T-helper 2 cell treated with Interferon-gamma antibody and Interleukin-4, amounts not matched to agents 5 μg/mL and 100 μg/mL, for 36 hours (primary cell): ENCODE data around the gene SAMD1.
A peak's percentile ranks its signal among the peaks of the same experiment; 100 is the strongest.

ENCODE experiments used
- DNase-seq: peaks from one replicate; pipeline ENCODE4 v3.0.0; 2021; ENCODE audit warnings: low spot score
- H3K27ac Mint-ChIP-seq: one replicate; pipeline ENCODE4 v1.8.0; 2021; ENCODE audit warnings: mild to moderate bottlenecking, mixed read lengths
- H3K27me3 Mint-ChIP-seq: one replicate; pipeline ENCODE4 v1.8.0; 2021; ENCODE audit warnings: low read depth, mixed read lengths
- H3K36me3 Mint-ChIP-seq: one replicate; pipeline ENCODE4 v1.8.0; 2021; ENCODE audit warnings: low read depth, mixed read lengths
- H3K4me1 Mint-ChIP-seq: one replicate; pipeline ENCODE4 v1.8.0; 2021; ENCODE audit warnings: low read depth, mixed read lengths
- H3K4me3 Mint-ChIP-seq: one replicate; pipeline ENCODE4 v1.8.0; 2022; ENCODE audit warnings: mild to moderate bottlenecking, moderate library complexity, mixed read lengths
- H3K9me3 Mint-ChIP-seq: one replicate; pipeline ENCODE4 v1.8.0; 2021; ENCODE audit warnings: mixed read lengths

Gene SAMD1

GRCh38 chr19:14107581-14108461 lies 17.3 kb upstream of the SAMD1 start:
- Mint-ChIP-seq H3K27me3 (no peaks in the 10 kb centered on the region), H3K4me3 (no peak overlapping the region), H3K9me3 (no peaks in the 10 kb centered on the region), H3K4me1 (peaks cover 7% of the 10 kb centered on the region), H3K27ac (no peak overlapping the region), H3K36me3 (peaks cover 2% of the 10 kb centered on the region)
- DNase-seq = no peak

- no peak for DNase-seq
- Mint-ChIP-seq H3K4me1 (peaks cover 5% of the 10 kb centered on the region), H3K27me3 (no peaks in the 10 kb centered on the region), H3K9me3 (no peaks in the 10 kb centered on the region), H3K36me3 (peaks cover 2% of the 10 kb centered on the region), H3K27ac (no peak overlapping the region), H3K4me3 (no peak overlapping the region)
Observed at GRCh38 chr19:14106840-14107239, 16.3 kb upstream of the SAMD1 start.

GRCh38 chr19:14105680-14106079 lies 15.1 kb upstream of the SAMD1 start:
- no peak for DNase-seq
- H3K4me1 Mint-ChIP-seq = no peaks in the 10 kb centered on the region
- no peaks in the 10 kb centered on the region for H3K27me3 Mint-ChIP-seq
- H3K9me3 Mint-ChIP-seq = no peaks in the 10 kb centered on the region
- no peak overlapping the region for H3K4me3 Mint-ChIP-seq
- H3K36me3 Mint-ChIP-seq = peaks cover 5% of the 10 kb centered on the region
- no peak overlapping the region for H3K27ac Mint-ChIP-seq

GRCh38 chr19:14103310-14103709 lies 12.8 kb upstream of the SAMD1 start:
- Mint-ChIP-seq H3K27ac (no peak overlapping the region), H3K4me3 (no peak overlapping the region), H3K27me3 (no peaks in the 10 kb centered on the region), H3K36me3 (peaks cover 5% of the 10 kb centered on the region), H3K4me1 (no peaks in the 10 kb centered on the region), H3K9me3 (no peaks in the 10 kb centered on the region)
- no peak for DNase-seq

GRCh38 chr19:14102756-14103155 lies 12.2 kb upstream of the SAMD1 start:
- no peak for DNase-seq
- Mint-ChIP-seq H3K4me3 (no peak overlapping the region), H3K4me1 (no peaks in the 10 kb centered on the region), H3K27me3 (no peaks in the 10 kb centered on the region), H3K36me3 (peaks cover 9% of the 10 kb centered on the region), H3K27ac (no peak overlapping the region), H3K9me3 (no peaks in the 10 kb centered on the region)

GRCh38 chr19:14102102-14102696 lies 11.6 kb upstream of the SAMD1 start:
- H3K27me3 Mint-ChIP-seq = no peaks in the 10 kb centered on the region
- H3K4me3 Mint-ChIP-seq = no peak overlapping the region
- no peak for DNase-seq
- H3K4me1 Mint-ChIP-seq = no peaks in the 10 kb centered on the region
- H3K27ac Mint-ChIP-seq = no peak overlapping the region
- H3K9me3 Mint-ChIP-seq = no peaks in the 10 kb centered on the region
- H3K36me3 Mint-ChIP-seq = peaks cover 9% of the 10 kb centered on the region

GRCh38 chr19:14101003-14101545 lies 10.5 kb upstream of the SAMD1 start:
- H3K27ac Mint-ChIP-seq = no peak overlapping the region
- no peak for DNase-seq

GRCh38 chr19:14097532-14098151 lies 7.1 kb upstream of the SAMD1 start:
- no peak overlapping the region for H3K27ac Mint-ChIP-seq
- H3K4me3 Mint-ChIP-seq = no peak overlapping the region
- H3K27me3 Mint-ChIP-seq = no peaks in the 10 kb centered on the region
- H3K9me3 Mint-ChIP-seq = peaks cover 12% of the 10 kb centered on the region
- H3K36me3 Mint-ChIP-seq = peaks cover 21% of the 10 kb centered on the region
- H3K4me1 Mint-ChIP-seq = no peaks in the 10 kb centered on the region
- DNase-seq = no peak

More at GRCh38 chr19:14101003-14101545, 10.5 kb upstream of the SAMD1 start:
- Mint-ChIP-seq H3K4me3 (no peak overlapping the region), H3K9me3 (no peaks in the 10 kb centered on the region), H3K36me3 (peaks cover 12% of the 10 kb centered on the region), H3K4me1 (no peaks in the 10 kb centered on the region), H3K27me3 (no peaks in the 10 kb centered on the region)

GRCh38 chr19:14096272-14096992 lies 5.9 kb upstream of the SAMD1 start:
- Mint-ChIP-seq H3K9me3 (peaks cover 12% of the 10 kb centered on the region), H3K4me1 (peaks cover 6% of the 10 kb centered on the region), H3K27ac (no peak overlapping the region), H3K36me3 (peaks cover 28% of the 10 kb centered on the region), H3K4me3 (no peak overlapping the region), H3K27me3 (no peaks in the 10 kb centered on the region)
- DNase-seq = no peak

GRCh38 chr19:14094854-14095253 lies 4.3 kb upstream of the SAMD1 start:
- H3K27ac Mint-ChIP-seq = no peak overlapping the region

GRCh38 chr19:14093117-14093823 lies 2.7 kb upstream of the SAMD1 start:
- H3K4me1 Mint-ChIP-seq = peaks cover 12% of the 10 kb centered on the region
- H3K36me3 Mint-ChIP-seq = peaks cover 33% of the 10 kb centered on the region
- no peak for DNase-seq
- peak overlapping the region; percentile 55 for H3K27ac Mint-ChIP-seq
- H3K4me3 Mint-ChIP-seq = peak overlapping the region; percentile 64
- H3K9me3 Mint-ChIP-seq = peaks cover 12% of the 10 kb centered on the region
- H3K27me3 Mint-ChIP-seq = no peaks in the 10 kb centered on the region

More at GRCh38 chr19:14094854-14095253, 4.3 kb upstream of the SAMD1 start:
- DNase-seq = no peak
- Mint-ChIP-seq H3K9me3 (peaks cover 12% of the 10 kb centered on the region), H3K36me3 (peaks cover 24% of the 10 kb centered on the region), H3K27me3 (no peaks in the 10 kb centered on the region), H3K4me1 (peaks cover 7% of the 10 kb centered on the region), H3K4me3 (no peak overlapping the region)

GRCh38 chr19:14091813-14092462 lies 1.4 kb upstream of the SAMD1 start:
- H3K27ac Mint-ChIP-seq = peak overlapping the region; percentile 99
- H3K9me3 Mint-ChIP-seq = peaks cover 12% of the 10 kb centered on the region
- peaks cover 12% of the 10 kb centered on the region for H3K4me1 Mint-ChIP-seq
- H3K4me3 Mint-ChIP-seq = peak overlapping the region; percentile 98
- peaks cover 39% of the 10 kb centered on the region for H3K36me3 Mint-ChIP-seq
- no peaks in the 10 kb centered on the region for H3K27me3 Mint-ChIP-seq
- DNase-seq = no peak
